Natural killer cell (primary cell): ENCODE data around the gene TANGO2. TPM values are rescaled to one million over a fixed set of nuclear protein-coding genes. Genes with fewer than 3 reads are reported as not detected.
A peak's percentile ranks its signal among the peaks of the same experiment; 100 is the strongest.

Experiments used
- ATAC-seq, 3 donors: fragments of 150-1000 bp in 2 of 3; fragments of 200-7000 bp in 1 of 3; cut with Tn5 transposase; 1 replicate in 1 of 3; 2 replicates in 2 of 3; pipeline ENCODE4 v1.10.0; 2021; ENCODE audit warnings: mild to moderate bottlenecking in 2 of 3, moderate library complexity in 2 of 3
- DNase-seq, 2 donors: peaks; one replicate each; pipeline versions ENCODE4 v3.0.0 to v3.0.0-alpha.2; 2013 to 2021; ENCODE audit warnings: mixed read lengths in 1 of 2
- H3K27ac ChIP-seq: one replicate; pipeline ENCODE4 v1.5.1; 2013; ENCODE audit warnings: mild to moderate bottlenecking, low read length
- H3K27me3 ChIP-seq: one replicate; pipeline ENCODE4 v1.6.1; 2013; ENCODE audit warnings: low read length; ENCODE audit not compliant: control insufficient read depth, insufficient read depth
- H3K36me3 ChIP-seq: one replicate; pipeline ENCODE4 v1.6.1; 2013; ENCODE audit warnings: low read length; ENCODE audit not compliant: control insufficient read depth, insufficient read depth
- H3K4me1 ChIP-seq: one replicate; pipeline ENCODE4 v1.6.1; 2013; ENCODE audit warnings: low read length; ENCODE audit not compliant: control insufficient read depth, insufficient read depth
- H3K4me3 ChIP-seq: one replicate; pipeline ENCODE4 v1.5.1; 2013; ENCODE audit warnings: low read length
- H3K9me3 ChIP-seq: one replicate; pipeline ENCODE4 v1.6.1; 2013; ENCODE audit warnings: low read length; ENCODE audit not compliant: control insufficient read depth, insufficient read depth
- H3K27ac Mint-ChIP-seq, 2 donors: one replicate each; pipeline ENCODE4 v1.8.0; 2022; ENCODE audit warnings: mild to moderate bottlenecking in 2 of 2, mixed read lengths in 2 of 2, moderate library complexity in 1 of 2
- H3K27me3 Mint-ChIP-seq, 2 donors: one replicate each; pipeline ENCODE4 v1.8.0; 2022; ENCODE audit warnings: low read depth in 2 of 2, mixed read lengths in 2 of 2
- H3K36me3 Mint-ChIP-seq: one replicate; pipeline ENCODE4 v1.8.0; 2022; ENCODE audit warnings: mixed read lengths
- H3K4me1 Mint-ChIP-seq, 2 donors: one replicate each; pipeline ENCODE4 v1.8.0; 2022; ENCODE audit warnings: mixed read lengths in 2 of 2
- H3K4me3 Mint-ChIP-seq: one replicate; pipeline ENCODE4 v1.8.0; 2022; ENCODE audit warnings: mild to moderate bottlenecking, moderate library complexity, mixed read lengths
- H3K9me3 Mint-ChIP-seq, 2 donors: one replicate each; pipeline ENCODE4 v1.8.0; 2022; ENCODE audit warnings: mixed read lengths in 2 of 2
- CTCF ChIP-seq: fragments of 200-600 bp; IDR thresholded peaks from one replicate; pipeline ENCODE4 v1.8.0; 2022; ENCODE audit warnings: antibody characterized with exemption
- WGBS: methylation state at CpG from one replicate; pipeline ENCODE4 v1.1.7; 2013; ENCODE audit warnings: missing lambda C conversion rate; ENCODE audit not compliant: insufficient coverage; 5-methylcytosine and 5-hydroxymethylcytosine counted together
- intact Hi-C: fragments of 100-400 bp; cut with micrococcal nuclease; formaldehyde crosslinking; loops from one replicate; pipeline ENCODE4 v1.14.2; 2022
- total RNA-seq, 4 donors: library from RNA; stranded (reverse); fragments of 120-200 nt in 1 of 4; gene quantifications; one replicate each; pipeline versions ENCODE4 v1.2.3 to v1.2.4, GENCODE V29; 2013 to 2022

The TANGO2 gene
- total RNA-seq, 3 donors from 2014 or later (not counting 1 experiment from before 2014, with no cell fraction given), result 33.3 to 53.0 (median 46.2) TPM

GRCh38 chr22:20017622-20017958 lies 3.3 kb upstream of the TANGO2 start:
- H3K36me3 Mint-ChIP-seq, result no peaks in the 10 kb centered on the region
- Histone ChIP-seq H3K36me3 (no peaks in the 10 kb centered on the region), H3K27ac (no peak overlapping the region), H3K9me3 (no peaks in the 10 kb centered on the region), H3K4me3 (no peak overlapping the region), H3K4me1 (peaks cover 52% of the 10 kb centered on the region), H3K27me3 (no peaks in the 10 kb centered on the region)
- WGBS, result 66% methylated on average over 9 of the region's 9 CpGs
- DNase-seq (no peak), ATAC-seq (no peak)
- intact Hi-C loops, result loop anchor here (2.0 kb wide), 1 partner anchor 31 kb away; no protein-coding TSS in a partner anchor
- peaks cover 23 to 39% of the 10 kb centered on the region in 2 donors for H3K4me1 Mint-ChIP-seq
- H3K4me3 Mint-ChIP-seq, result peak overlapping the region; percentile 92
- no peaks in the 10 kb centered on the region for H3K27me3 Mint-ChIP-seq
- peak overlapping the region in 1 of 2 donors; percentile 76 for H3K27ac Mint-ChIP-seq
- H3K9me3 Mint-ChIP-seq, result no peaks in the 10 kb centered on the region
- TF ChIP-seq CTCF, result no peak

- TF ChIP-seq CTCF, result no peak
- H3K9me3 Mint-ChIP-seq, result no peaks in the 10 kb centered on the region
- intact Hi-C loops, result no loop called here
- H3K4me1 Mint-ChIP-seq, result peaks cover 25 to 43% of the 10 kb centered on the region in 2 donors
- Histone ChIP-seq H3K27ac (no peak overlapping the region), H3K4me1 (peaks cover 52% of the 10 kb centered on the region), H3K27me3 (no peaks in the 10 kb centered on the region), H3K36me3 (no peaks in the 10 kb centered on the region), H3K4me3 (no peak overlapping the region), H3K9me3 (no peaks in the 10 kb centered on the region)
- WGBS, result 92% methylated on average over 5 of the region's 5 CpGs
- ATAC-seq, result no peak
- H3K36me3 Mint-ChIP-seq, result no peaks in the 10 kb centered on the region
- no peak overlapping the region for H3K27ac Mint-ChIP-seq
- DNase-seq, result no peak
- no peaks in the 10 kb centered on the region for H3K27me3 Mint-ChIP-seq
- peak overlapping the region; percentile 92 for H3K4me3 Mint-ChIP-seq
Observed at GRCh38 chr22:20018001-20018400, 2.9 kb upstream of the TANGO2 start.

GRCh38 chr22:20019661-20020532 lies 1.0 kb upstream of the TANGO2 start:
- H3K27me3 ChIP-seq, result no peaks in the 10 kb centered on the region
- H3K4me3 ChIP-seq, result peak overlapping the region; percentile 68
- H3K36me3 Mint-ChIP-seq, result no peaks in the 10 kb centered on the region
- no peak for TF ChIP-seq CTCF
- H3K4me1 ChIP-seq, result peaks cover 48% of the 10 kb centered on the region
- no peaks in the 10 kb centered on the region for H3K9me3 ChIP-seq
- ATAC-seq (no peak), DNase-seq (no peak)
- H3K4me1 Mint-ChIP-seq, result peaks cover 24 to 51% of the 10 kb centered on the region in 2 donors
- H3K27ac Mint-ChIP-seq, result peak overlapping the region; percentile 84 to 87
- peak overlapping the region; percentile 94 for H3K4me3 Mint-ChIP-seq
- no peaks in the 10 kb centered on the region for H3K27me3 Mint-ChIP-seq
- WGBS, result 80% methylated on average over 8 of the region's 8 CpGs
- no peaks in the 10 kb centered on the region for H3K9me3 Mint-ChIP-seq
- peaks cover 2% of the 10 kb centered on the region for H3K36me3 ChIP-seq
- intact Hi-C loops, result loop anchor here (2.0 kb wide), 2 partner anchors 49 to 61 kb away; partner anchors contain the start of gene DGCR8
- peak overlapping the region; percentile 87 for H3K27ac ChIP-seq
